ENCODE measurements around the gene OPTC.
A peak's percentile ranks its signal among the peaks of the same experiment; 100 is the strongest.
"Not testable (repeated sequence)": the region's sequence is repeated elsewhere in the genome, so short reads cannot be mapped to it uniquely, and the experiment has no call there.

Gene OPTC

GRCh38 chr1:203465948-203466347 lies 28.0 kb upstream of the OPTC start:
- no peak for DNase-seq

GRCh38 chr1:203466906-203467549 lies 26.9 kb upstream of the OPTC start:
- not testable (repeated sequence) for DNase-seq

- no peak for DNase-seq
Measured at GRCh38 chr1:203467550-203467921, 26.4 kb upstream of the OPTC start.

GRCh38 chr1:203468326-203468725 lies 25.6 kb upstream of the OPTC start:
- DNase-seq = no peak

- DNase-seq = no peak
Measured at GRCh38 chr1:203470240-203470639, 23.7 kb upstream of the OPTC start.

GRCh38 chr1:203471841-203472240 lies 22.1 kb upstream of the OPTC start:
- no peak for DNase-seq

- DNase-seq = no peak
Measured at GRCh38 chr1:203473281-203473680, 20.7 kb upstream of the OPTC start.

GRCh38 chr1:203473781-203474305 lies 20.1 kb upstream of the OPTC start:
- no peak for DNase-seq

- no peak for DNase-seq
Measured at GRCh38 chr1:203475012-203475981, 18.7 kb upstream of the OPTC start, which contains the start of gene PRELP. PRELP (plus strand) TSS chr1:203475806; CDS start chr1:203483185, 7,379 bp downstream.

- no peak for DNase-seq
Measured at GRCh38 chr1:203476216-203476814, 17.6 kb upstream of the OPTC start.

GRCh38 chr1:203477748-203478147 lies 16.2 kb upstream of the OPTC start:
- no peak for DNase-seq

GRCh38 chr1:203478231-203478630 lies 15.7 kb upstream of the OPTC start:
- DNase-seq = no peak

GRCh38 chr1:203478986-203479385 lies 15.0 kb upstream of the OPTC start:
- DNase-seq = no peak

GRCh38 chr1:203479646-203480045 lies 14.3 kb upstream of the OPTC start:
- no peak for DNase-seq

- DNase-seq = no peak
Measured at GRCh38 chr1:203480084-203480483, 13.9 kb upstream of the OPTC start.

GRCh38 chr1:203480525-203481084 lies 13.3 kb upstream of the OPTC start:
- DNase-seq = peak; percentile 49

- no peak for DNase-seq
Measured at GRCh38 chr1:203481196-203481595, 12.8 kb upstream of the OPTC start.

GRCh38 chr1:203486618-203487370 lies 7.2 kb upstream of the OPTC start:
- no peak for DNase-seq

GRCh38 chr1:203488539-203488938 lies 5.4 kb upstream of the OPTC start:
- no peak for DNase-seq

- no peak for DNase-seq
Measured at GRCh38 chr1:203490607-203491006, 3.3 kb upstream of the OPTC start.

- no peak for DNase-seq
Measured at GRCh38 chr1:203491664-203492063, 2.3 kb upstream of the OPTC start.

GRCh38 chr1:203492082-203492747 lies 1.7 kb upstream of the OPTC start:
- no peak for DNase-seq

Data from T1000 (cell line).